GM21717 (cell line): ENCODE measurements around the gene GCN1.

Experiments
- ATAC-seq: cut with Tn5 transposase; IDR thresholded peaks from one replicate; pipeline ENCODE4 v1.9.1; 2021; ENCODE audit warnings: mild to moderate bottlenecking, moderate library complexity; ENCODE audit not compliant: unreplicated experiment

GCN1 gene

DNA sequence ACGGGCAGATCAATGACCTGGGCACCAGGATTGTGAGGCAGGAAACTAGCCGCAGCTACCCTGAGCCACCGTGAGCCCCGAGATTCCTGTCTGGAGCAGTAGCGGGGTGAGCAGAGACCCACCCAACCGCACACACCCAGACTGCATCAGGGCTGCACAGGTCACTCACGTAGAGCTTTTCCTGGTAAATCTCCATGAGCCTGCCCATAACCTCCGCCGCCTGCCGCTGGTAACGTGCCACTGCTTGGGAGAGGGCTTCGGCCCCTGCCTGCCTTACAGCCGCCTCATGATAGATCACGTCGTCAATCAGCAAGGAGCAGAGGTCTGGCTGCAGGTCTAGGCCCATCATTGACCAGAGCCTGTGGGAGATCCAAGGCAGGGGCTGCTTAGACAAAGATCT, 39.4 kb downstream of the GCN1 start:
- ATAC-seq, result no peak

DNA sequence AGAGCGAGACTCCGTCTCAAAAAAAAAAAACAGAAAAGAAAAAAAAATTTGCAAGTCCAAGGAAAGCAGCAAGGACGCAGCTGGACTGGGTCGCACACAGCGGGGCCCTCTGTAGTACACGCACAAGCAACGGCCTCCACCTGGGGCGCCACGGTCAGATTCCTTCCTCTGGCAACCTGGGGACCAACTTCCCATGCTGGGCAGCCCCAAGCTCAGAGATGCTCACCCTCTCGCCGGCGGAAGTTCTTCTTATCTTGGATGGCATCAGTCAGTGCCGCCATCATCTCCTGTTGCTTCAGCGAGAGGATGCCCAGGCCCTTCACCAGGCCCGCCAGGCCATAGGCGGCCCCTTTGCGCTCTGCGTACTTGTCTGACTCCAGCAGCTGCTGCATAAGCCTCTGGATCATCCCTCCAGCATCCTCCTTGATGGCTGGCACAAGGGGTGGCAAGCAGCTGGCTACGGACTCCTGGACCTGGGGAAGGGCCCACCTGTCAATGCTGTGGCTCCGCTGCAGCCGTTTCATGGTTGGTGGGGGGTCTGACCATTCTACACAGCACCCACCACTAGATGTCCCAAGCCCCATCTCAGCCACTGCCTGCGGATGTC, 43.5 kb downstream of the GCN1 start:
- no peak for ATAC-seq

DNA sequence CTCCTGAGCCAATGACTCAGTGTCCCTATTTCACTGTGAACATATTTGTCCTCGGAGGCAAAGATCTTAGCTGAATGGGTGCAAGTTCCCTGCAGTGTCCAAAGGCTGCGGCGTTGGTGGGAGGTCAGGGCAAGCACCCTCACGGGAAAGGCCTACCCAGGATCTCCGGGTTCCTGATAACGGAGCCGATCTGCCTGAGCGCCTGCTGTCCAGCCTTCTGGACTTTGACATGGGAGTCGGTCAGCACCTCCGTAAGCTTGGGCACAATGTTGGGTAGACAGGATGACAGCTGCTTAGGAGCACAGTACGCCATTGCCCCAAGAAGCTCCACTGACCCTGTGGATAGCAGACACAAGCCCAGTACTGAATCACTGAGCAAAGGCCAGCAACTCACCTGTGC, 46.5 kb downstream of the GCN1 start:
- no peak for ATAC-seq

DNA sequence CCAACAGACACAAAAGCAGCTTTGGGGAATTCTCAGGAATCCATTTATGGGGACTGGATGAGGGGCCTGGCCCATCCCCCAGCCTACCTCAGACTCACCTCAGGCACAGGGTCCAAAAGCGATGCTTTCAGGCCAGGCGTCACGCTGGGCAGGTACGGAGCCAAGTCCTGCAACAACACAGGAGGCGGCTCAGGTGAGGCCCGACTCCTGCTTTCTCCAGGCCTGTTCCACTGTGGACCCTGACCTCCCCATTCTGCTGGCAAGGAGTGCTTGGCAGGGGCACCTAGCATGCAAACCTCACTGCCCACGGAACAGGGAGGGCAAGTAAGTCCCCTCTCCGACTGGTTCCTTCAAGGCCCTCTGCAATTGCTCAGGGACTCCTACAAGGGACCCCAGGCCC, 49.4 kb downstream of the GCN1 start:
- ATAC-seq, result no peak

DNA sequence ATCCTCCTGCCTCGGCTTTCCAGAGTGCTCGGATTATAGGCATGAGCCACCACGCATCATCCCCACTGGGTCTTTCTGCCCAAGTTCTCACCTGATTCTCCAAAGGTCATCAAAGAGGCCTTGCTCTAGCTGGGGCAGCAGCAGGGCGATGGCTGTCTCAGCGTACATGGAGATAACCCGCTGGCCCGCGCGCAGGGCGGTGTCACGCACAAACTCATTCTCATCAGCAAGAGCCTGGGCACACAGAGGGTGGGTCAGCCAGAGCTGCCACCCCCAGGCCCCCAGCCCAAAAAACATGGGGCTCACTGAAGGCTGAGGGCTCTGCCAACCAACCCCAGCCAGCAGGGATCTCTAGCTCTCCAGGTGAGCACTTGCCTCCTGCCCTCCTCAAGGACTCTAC, 50.3 kb downstream of the GCN1 start:
- no peak for ATAC-seq

DNA sequence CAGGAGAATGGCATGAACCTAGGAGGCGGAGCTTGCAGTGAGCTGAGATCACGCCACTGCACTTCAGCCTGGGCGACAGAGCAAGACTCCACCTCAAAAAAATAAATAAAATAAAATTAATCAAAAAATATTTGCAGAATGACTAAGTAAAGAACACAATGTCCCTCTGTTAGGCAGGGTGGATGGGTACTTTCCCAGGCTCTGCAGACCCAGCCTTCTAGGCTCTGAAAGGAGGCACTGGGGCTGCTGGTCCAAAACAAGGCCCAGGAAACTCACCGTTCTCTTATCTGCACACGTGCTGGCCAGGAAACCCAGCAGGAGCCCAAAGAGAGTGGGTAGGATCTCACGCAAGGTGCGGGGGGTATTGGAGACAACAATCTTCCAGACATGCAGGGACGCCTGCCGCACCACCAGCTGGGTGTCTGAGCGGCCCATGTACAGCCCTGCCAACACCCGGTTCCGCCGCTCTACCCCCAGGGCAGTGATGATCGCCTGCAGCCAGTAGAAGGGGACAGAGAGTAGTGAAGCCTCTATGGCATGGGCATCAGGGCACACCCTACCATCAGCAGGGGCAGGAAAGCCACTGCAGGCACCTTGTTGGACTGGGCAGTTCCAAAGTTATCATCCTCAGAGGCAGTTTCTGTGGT, 52.2 kb downstream of the GCN1 start:
- ATAC-seq, result no peak

DNA sequence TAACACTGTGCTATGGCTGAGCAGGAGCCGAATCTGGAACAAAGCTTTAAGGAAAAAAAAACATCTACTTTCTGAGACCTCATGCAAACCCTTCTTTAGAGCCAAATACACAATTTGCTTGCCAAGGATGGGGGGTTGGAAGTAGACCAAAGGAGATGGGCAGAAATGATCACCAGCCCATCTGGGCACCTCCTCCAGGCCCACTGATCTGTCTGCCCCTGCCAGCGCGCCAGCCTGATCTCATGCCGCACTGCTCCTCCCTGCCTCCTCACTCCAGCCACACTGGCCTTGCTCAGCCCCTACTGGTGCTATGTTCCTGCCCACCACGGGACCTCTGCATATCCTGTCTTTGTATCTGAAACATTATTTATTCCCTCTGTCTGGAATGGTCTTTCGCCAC, 53.2 kb downstream of the GCN1 start:
- ATAC-seq, result no peak

DNA sequence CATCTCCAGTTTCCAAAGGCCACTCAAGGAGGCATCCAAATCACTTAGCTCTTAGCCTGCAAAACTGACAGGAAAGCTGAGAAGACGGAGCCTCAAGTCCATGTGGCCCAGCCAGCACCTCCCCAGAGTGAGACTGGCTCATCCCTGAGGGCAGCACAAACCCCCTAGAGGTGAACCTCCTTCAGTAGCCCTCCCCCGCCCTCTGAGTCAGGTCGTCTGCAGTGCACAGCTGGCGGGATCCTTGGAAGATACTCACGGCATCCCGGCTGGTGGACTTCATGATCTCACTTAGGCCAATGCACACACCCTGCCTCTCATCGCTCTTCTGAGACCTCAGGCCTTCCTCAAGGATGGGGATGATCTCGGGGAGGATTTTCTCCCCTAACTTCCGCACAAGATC, 53.9 kb downstream of the GCN1 start:
- no peak for ATAC-seq

DNA sequence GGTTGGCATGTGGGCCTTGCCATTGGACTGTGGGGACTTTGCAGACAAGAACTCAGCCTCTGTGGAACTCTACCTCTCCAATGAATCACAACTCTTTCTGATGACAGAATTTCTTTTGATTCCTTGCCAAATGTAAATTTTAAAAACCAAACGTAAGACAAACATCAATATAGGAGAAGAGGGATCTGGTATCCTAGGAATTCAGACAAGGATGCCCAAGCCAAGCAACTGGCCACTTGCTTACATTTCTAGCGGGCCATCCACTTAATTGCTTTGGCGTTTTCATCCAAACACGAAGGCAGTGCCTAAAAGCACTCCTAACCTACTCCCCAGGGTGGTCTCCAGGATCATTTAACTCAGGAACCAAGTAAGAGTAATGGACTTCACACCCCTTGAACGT, 54.6 kb downstream of the GCN1 start:
- no peak for ATAC-seq

DNA sequence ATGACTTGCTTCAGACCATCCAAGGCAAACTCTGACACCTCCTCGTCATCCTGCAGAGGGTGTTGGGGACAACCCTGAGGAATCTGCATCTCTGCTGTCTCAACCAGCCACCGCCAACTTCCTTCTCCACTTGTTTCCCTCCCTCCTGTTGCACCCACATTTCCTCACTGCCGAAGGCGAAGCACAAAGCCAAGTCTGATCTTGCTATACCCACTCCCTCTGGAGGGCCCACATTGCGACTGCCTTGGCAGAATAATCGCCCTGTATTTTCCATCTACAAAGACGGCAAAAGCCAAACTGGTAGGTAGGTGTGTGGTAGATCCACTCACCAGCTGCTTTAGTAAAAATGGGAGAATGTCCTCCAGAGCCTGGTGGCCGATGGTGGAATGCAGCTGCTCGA, 56.1 kb downstream of the GCN1 start:
- ATAC-seq, result no peak

DNA sequence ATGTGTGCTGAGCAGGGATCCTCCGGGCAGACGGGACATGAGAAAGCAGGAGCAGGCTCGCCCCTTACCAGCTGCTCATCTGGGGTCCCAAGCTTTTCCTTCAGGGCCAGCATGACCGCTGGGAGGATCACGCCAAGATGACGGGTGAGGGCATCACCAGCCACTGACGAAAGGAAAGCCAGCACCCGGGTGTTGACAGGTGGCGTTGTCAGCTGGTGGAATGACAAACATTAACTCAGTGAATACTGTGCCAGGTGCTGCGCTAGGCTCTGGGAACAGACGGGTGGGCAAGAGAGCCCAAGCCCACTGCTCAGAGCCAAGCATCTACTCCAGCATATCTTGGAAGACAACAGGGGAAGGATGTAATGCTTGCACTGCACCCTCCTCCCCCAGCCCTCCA, 56.7 kb downstream of the GCN1 start:
- no peak for ATAC-seq

DNA sequence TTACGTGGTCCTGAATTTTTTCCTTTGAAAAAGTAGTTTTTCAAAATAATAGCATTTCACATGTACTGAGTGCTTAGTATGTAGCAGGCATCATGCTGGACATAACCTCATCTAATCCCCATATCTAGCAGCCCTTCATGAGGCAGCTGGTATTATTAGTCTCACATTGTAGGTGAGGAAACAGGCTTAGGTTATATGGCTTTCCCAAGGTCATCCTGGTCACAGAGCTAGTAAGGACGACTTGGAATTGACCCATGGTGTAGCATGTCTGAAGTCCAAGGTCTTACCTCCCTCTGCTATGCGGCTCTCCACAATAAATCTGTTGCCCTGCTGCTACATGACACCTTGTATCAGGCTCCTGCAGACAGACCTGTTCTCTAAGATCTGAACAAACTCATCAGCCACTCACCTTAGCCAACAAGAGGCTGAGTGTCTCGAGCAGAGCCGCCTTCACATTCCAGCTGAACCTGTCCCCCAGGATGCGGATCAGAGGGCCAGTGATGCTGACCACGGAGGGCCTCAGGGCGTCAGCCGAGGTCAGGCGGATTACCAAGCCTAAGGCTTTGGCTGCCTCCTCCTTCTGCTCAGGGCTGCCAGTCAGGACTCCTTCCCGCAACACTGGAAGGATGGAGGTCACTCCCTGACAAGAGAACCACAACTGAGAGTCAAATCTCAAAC, 58.3 kb downstream of the GCN1 start:
- no peak for ATAC-seq

DNA sequence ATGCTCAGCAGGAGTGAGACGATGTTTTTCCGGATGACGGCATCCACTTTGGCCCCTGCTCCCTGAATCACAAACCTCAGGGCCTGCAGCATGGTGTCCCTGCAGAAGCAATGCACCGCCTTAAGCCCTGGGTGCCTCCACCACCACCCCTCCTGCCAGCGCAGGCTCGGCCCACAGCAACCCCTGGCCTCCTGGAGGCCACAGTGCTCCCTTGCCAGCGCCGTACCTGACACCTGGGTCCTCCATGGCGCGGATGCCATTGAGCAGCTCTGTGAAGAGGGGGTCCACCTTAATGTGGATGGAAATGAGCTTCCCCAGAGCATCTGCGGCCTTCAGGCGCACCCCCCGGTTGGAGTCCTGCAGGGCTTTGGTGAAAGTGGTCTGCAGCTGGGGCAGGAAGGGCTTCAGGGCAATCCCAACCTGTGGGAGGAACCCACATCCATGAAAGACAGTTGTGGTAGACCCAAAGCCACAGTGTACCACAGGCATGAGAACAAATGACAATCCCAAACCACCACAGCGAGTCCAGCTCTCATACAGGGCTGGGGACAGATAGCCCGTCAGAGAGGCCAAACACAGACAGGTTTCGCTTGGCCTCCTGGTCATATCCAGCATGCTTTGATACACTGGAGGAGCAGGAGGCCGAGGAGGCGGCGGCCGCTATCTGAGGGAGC, 60.1 kb downstream of the GCN1 start:
- no peak for ATAC-seq

DNA sequence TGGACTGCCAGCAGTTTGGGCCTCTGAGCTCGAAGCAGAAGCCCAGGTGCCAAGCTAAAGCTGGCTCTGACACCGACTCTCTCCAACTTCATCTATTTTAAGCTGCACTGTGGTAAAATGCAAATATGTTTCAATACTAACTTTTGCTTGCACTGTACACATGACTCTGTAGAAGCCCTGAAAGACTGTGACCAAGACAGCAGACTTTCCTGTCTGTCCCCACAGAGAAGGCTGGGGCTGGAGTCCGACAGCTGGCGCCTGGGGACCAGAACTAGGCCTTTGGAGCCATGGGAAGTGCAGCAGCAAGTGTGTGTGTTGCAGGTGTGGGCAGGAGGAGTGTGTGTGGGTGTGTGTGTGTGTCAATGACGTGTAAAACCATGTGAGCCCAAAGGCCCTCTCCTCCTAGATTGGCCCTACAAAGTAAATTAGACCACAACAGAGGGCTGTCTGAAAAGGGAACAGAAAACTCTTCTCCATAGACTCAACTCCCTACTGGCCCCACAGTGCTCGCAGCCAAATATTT, 61.6 kb downstream of the GCN1 start:
- peak; percentile 79 for ATAC-seq

DNA sequence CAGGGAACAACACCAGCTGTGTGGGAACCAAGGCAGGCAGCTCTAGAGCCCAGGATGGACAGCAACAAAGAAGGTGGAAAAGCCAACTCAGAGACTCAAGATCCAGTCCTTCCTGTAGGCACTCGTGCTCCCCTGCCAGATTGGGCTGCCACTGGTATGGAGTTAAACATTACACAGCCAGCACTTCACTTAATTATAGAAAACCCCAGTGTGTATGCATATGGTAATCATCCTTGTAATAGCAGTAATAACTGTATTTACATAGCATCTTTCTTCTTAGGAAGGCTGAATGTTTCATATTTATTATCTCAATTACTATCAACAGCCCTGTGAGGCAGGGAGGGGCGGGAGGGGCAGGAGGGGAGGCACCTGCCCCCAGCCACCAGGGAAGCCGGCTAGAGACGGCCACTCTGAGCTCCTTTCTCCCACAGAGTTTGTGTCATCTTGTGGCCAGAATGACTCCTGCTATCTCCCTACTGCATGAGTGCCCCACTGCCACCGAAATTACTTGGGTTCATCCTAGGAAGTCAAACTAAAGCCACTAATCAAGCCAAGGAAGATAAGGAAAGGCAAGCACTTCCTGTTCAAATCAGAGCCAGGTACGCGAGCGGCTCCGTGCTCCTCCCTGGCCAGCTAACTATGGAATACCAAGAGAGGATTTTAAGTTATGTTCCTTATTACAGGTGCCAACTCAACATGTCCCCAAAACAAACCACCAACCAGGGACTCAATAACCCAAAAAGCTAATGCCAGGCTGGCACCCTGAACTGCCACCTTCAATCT, 62.3 kb downstream of the GCN1 start:
- ATAC-seq, result no peak

DNA sequence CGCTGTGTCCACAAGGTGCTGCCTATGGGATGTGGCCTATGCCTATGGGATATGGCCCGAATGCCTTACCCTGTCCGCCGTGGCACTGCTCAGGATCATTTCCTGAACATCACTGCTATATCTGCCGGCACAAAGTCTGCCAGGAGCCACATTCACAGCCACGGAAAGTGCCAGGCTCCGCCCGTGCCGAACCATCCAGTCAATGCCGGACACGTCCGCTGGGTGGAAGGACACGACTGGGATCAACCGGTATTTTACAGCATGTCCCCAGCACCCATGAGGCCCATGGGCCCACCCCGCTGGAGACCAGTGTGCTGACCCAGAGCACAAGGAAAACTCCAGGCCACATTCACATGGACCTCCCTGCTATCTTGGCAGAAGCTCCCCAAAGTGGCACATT, 63.4 kb downstream of the GCN1 start:
- no peak for ATAC-seq

DNA sequence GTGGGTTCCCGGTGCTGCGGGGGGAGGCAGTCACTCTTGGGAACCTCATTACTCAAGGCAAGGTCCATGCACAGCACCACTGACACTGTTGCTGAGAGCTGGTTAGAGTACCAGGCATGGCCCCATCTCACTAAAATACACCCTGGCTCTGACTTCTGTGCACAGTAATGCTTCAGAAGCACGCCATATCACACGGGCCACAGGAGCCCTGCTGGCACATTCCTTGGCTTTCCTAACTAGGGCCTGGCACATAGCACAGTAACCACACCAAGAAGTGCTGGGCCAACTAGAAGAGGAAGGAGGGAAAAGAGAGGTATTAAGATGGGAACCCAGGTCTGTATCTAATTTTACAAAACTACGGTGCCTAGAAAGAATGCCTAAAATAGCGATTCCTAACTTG, 64.5 kb downstream of the GCN1 start:
- ATAC-seq, result no peak

DNA sequence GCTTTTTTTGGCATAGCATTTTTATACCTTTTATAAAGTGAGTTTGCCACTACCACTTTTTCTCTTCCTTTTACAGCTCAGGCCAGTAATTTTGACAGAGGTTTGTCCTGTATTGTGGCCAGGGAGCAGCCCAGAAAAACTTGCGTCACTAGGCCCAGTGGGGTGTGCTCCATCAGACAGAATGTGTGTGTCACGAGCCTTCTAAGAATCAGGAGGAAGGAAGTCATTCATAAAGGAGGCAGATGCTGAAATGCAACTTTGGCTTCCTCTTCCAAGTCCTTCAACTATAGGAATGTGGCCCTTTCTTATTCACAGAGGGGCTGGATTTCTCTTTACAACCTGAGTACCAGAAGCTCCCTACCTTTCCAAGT, 67.9 kb downstream of the GCN1 start:
- ATAC-seq, result no peak

DNA sequence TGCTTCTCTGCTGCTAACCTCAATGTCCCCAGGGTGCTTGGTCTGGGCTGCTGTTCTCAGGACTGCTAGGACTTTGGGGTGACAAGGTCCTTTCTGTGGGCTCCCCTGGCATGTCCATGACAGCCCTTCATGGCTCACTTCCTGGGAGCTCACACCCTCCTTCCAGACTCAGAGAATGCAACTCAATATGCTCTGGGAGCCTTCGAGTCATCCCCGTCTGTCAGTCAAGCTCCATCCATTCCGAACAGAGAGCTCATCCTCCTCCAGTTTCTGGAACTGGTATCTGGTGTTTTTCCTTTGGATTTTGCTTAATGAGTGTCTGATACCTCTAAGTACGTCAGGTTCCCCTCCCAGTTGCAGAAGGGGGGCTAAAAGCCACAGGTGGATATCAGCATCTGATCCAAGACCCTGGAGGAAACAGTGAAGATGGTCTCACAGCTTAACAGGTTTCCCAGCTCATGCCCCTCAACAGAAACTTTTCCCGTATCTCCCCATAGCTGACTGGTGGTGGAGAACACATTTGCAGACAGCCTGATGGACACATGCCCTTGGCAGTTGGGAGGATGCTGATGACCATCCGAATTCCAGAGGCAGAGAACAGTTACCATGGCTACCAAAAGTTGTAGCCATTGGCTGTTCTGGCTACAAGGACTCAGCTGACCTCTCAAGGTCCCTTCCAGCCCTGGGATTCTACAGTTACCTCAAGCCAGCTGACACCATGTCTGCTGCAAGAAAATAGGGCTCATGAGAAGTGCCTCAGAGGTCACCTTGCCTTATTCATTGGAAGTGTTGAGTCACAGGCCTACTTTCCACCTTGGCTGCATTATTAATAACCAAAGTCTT, 68.5 kb downstream of the GCN1 start:
- no peak for ATAC-seq

DNA sequence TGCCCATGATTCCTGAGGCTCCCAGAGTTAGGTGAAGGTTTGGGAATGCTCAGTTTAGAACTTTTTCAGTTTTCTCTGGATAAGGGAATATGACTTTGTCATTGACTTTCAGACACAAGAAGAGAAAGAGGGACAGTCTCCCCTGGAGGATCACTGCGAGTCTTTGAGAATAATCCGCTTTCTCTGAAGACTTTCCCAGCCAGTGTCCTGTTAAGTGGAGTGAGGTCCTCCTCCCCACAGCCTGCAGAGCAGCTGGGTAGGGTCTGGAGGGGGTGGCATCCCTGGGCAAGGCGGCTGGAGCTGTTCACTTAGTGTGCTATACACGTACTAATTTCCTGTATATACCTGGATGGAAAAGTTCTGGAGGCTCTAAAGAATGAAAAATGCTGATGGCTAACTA, 69.5 kb downstream of the GCN1 start:
- no peak for ATAC-seq
